DMS153 (cell line): ENCODE data around the gene RNF208.
A peak's percentile ranks its signal among the peaks of the same experiment; 100 is the strongest.
"Not testable (repeated sequence)": the region's sequence is repeated elsewhere in the genome, so short reads cannot be mapped to it uniquely, and the experiment has no call there.

Source experiments
- DNase-seq: peaks from one replicate; lab custom pipeline; 2025; lab: John Stamatoyannopoulos, UW

Gene RNF208

GRCh38 chr9:137240318-137240840, 18.3 kb upstream of the RNF208 start:
- peak; percentile 37 for DNase-seq

GRCh38 chr9:137239541-137240200, 17.6 kb upstream of the RNF208 start:
- DNase-seq = not testable (repeated sequence)

DNA sequence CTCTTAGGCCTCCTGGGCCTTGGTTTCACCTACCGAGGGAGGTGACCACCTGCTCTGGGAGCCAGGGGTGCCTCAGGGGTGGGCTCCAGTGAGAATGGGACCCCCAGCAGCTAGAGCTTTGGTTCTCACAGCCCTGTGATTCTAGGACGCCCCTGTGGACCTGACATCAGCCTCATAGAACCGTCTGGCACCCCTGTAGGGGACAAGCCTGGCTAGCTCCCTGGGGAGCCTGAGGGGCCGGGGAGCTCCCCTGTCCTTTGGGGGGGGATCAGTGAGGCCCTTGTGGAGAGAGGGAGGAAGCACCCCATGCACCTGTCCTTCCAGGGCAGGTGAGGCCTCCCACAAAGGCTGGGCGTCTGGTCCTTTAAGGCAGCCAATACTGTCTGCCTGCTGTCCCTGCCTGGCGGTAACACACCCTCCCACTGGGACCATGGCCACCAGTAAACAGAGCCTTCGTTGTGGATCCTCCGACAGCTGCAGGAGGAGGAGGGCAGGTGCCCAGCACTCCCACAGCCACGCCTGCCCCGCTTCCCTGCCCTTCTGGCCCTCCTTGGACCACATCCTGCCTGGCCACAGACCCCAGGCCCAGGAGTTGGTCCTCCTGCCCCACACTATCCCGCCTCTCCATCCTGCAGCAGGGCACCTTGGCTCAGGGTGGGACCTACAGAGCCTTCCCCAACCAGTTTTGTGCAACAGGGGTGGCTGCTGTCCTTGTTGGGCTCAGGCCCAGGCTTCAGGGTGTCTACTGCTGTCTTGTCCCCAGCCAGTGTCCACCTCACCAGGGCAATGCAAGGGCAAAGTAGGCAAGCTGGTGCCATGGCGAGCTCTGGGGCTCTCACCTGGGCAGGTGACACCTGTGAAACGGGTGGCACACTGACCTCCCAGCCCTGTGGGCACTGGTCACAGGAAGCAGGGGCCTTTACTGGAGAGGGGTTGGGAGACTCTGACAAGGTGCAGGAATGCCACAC, 16.0 kb upstream of the RNF208 start:
- peak; percentile 81 for DNase-seq

- no peak for DNase-seq
Measured at GRCh38 chr9:137236936-137237421, 14.9 kb upstream of the RNF208 start.

DNA sequence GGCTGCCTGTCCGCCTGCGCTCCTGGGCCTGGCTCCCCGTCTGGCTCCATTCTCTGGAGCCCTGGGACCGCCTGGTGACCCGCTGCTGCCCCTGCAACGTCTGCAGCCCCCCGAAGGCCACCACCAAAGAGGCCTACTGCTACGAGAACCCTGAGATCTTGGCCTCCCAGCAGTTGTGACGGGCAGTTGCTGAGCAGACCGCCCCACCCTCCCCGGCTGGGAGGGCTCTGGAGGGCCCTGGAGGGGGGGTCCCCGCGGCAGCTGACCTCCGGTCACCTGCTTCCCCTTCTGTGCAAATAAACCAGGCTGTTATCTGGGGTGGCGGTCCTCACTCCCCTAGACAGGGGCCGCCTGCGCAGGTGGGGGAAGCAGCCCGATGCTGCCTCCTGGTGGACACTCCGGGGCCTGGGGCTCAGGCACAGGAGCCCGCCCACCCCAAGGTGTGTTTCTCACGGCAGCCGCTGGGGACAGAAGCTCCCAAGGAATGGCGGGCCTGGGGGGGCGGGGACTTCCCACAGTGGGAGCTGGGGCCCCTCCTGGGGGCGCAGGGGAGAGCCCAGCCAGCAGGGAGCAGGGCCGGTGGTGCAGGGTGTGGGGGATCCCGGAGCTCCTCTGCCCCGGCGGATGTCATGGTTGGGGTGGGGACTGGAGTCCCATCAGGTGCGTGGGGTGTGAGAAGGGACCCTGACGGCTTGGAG, 14.3 kb upstream of the RNF208 start:
- peak; percentile 59 for DNase-seq

GRCh38 chr9:137235424-137236237, 13.6 kb upstream of the RNF208 start:
- no peak for DNase-seq

DNA sequence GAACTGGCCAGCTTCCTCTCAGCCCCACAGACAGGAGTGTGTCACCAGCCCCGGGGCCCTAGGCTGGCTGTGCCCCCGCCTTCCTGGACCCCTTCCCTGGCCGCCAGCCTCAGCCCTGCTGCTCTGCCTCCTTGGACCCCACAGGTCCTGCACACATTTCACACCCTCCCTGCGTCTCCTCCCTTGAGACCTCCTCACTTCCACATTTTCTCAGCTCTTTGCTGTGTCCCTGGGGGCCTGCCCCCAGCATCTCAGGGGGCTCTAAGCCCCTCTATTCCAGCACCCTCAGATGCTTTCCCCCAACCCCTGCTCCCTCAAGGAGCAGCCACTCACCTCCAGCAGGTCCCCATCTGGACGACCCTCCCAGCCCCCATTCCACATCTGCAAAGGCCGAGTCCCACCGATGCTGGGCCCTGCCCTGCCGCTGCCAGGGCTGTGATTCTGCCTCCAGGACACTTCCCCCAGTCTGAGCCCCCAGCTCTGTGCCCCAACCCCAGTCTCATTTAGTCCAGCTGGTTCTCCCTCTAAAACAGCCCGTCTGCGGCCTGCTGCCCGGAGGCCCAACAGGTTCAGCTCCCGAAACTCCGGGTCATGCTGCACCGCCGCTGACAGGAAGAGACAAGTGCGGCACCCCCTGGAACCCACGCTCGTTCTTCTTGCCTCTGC, 12.9 kb upstream of the RNF208 start:
- no peak for DNase-seq

DNA sequence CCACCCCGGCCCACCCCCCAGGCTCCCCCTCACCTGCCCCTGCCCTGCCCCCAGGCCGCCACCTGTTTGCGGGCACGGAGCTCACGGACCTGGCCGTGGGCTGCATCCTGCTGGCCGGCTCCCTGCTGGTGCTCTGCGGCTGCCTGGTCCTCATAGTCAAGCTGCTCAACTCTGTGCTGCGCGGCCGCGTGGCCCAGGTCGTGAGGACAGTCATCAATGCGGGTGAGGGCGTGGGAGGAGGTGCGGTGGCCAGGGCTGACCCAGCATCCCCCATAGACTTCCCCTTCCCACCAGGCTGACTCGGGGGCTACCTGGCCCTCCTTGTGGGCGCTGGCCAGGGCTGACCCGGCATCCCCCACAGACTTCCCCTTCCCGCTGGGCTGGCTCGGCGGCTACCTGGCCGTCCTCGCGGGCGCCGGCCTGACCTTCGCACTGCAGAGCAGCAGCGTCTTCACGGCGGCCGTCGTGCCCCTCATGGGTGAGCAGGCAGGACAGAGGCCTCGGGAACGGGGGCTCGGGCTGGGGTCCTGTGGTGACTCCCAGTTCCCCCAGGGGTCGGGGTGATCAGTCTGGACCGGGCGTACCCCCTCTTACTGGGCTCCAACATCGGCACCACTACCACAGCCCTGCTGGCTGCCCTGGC, 12.1 kb upstream of the RNF208 start:
- no peak for DNase-seq

DNA sequence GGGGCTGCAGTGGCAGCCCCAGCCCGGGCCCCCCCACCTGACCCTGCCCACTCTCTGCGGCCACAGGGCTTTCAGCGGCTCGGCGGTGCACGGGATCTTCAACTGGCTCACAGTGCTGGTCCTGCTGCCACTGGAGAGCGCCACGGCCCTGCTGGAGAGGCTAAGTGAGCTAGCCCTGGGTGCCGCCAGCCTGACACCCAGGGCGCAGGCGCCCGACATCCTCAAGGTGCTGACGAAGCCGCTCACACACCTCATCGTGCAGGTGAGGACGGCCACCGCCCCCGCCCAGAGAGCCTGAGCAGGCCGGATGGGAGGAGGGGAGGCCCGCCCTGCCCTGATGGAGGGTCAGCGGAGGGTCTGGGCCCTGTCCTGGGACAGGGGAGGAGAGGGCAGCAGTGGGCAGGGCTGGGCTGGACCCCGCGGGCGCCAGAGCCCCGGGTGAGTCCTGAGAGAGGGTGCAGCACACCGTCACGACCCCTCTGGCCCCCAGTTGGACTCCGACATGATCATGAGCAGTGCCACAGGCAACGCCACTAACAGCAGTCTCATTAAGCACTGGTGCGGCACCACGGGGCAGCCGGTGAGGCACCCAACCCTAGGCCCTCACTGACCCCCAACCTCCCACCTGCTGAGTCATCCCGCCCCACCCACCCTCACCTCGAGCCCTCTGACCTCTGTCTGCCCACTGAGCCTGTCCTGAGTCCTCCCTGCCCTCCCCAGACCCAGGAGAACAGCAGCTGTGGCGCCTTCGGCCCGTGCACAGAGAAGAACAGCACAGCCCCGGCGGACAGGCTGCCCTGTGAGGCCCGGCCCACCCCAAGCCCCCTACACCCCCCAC, 11.3 kb upstream of the RNF208 start:
- DNase-seq = peak; percentile 74

DNA sequence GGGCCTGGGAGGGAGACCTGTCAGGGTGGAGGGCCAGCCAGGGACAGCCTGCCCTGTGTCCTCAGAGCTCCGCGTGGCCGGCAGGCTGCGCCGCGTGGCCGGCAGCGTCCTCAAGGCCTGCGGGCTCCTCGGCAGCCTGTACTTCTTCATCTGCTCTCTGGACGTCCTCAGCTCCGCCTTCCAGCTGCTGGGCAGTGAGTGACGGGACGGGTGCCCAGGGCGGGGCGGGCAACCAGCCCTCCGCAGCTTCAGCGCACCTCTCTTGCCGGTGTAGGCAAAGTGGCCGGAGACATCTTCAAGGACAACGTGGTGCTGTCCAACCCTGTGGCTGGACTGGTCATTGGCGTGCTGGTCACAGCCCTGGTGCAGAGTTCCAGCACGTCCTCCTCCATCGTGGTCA, 10.5 kb upstream of the RNF208 start:
- DNase-seq = no peak

GRCh38 chr9:137232101-137232500, 10.1 kb upstream of the RNF208 start:
- no peak for DNase-seq

DNA sequence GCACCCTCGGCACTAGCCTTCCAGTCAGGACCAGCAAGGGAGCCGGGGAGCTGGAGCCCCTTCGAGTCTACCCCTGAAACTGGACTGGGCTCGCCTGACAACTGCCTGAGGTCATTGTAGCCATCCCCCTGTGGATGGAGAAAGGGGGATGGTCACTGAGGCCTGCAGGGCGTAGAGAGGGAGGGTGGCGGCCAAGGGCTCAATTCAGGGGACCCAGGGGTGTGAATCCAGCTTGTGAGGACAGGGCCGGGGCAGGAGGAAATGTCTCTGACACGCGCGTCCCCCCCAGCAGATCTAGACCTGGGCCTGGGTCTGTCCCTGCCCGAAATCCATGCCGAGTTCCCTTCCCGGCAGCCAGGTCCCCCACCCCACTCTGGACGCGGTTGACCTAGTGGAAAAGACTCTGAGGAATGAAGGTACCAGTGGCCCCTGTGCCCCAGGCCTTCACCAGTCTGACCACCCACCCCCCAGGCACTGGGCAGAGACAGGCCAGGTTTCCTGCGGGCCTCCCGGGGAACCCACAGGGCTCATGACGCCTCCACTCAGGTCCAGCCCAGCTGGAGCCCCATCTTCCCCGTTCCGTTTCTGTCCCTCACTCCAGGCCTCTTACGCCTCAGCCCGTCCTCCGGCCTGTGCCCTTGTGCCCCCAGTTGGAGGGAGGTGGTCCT, 9.5 kb upstream of the RNF208 start:
- no peak for DNase-seq

DNA sequence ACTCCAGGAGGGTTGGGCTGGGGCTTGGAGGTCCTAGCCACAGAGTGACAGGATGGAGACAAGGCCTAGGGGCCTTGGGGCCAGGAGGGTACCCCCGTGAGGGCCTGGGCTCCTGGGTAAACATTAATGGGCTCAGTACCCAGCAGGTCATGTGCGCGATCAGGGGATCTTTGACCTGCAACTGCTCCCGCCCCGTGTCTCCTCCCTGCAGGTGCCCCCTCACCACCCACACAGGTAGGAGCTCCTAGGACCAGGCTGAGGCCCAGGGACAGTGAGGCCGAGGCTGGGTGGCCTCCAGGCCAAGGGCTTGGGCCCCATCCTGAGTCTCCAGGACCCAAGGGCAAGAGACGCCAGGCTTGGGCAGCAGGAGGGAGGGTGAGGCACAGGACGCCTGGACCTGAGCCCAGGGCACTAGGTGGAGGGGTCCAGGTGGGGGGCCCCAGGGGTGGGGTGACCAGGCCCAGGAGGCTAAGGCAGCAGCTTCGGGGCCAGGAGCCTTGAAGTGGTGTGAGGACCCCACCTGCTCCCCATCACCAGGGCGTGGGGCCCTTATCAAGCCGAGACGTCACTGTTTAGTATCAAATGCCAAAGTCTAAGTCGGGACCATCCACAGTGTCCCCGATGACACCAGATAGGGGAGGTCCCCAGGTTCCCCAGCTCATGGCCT, 8.8 kb upstream of the RNF208 start, which contains the start of gene SLC34A3:
Gene SLC34A3 (plus strand): TSS at position 197 of the 667 bp plus-strand sequence. CDS start 802 bp downstream, outside the sequence.
- no peak for DNase-seq

DNA sequence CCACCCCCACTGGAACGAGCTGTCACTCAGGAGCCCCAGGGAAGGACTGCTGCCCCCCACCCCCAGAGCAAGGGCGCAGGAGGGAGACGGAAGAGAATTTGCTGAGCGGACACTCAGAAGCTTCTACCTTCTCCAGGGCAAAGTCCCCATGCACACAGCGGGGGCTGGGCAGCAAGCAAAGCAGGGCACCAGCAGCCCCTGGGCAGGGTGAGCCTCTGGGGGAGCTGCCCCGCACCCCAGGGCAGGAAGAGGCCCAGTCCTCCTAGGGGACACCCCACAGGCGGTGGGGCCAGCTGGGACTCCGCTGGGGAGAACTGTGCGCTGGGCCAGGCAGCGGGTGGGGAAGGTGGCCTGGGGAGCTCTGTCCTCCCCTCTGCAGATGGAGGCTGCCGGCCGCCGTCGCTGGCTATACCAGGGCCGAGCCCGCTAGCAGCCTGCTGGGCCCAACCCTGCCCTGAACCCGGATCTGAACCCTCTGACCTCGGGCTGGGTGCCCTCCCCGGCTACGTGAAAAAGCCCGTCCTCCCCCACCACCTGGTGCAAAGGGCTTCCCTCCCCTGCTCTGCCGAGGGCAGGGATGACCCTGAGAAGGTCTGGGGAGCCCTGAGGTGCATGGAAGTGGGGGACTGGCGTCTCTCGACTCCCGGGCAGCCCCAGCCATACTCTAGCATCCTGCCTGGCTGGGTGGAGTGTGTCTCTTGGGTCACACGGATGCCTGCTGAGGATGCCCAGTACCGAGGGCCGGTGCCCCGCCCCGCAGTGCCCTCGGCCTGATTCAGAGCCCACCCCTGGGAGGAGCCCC, 8.1 kb upstream of the RNF208 start:
- DNase-seq = no peak

GRCh38 chr9:137228968-137229896, 7.2 kb upstream of the RNF208 start:
- no peak for DNase-seq

DNA sequence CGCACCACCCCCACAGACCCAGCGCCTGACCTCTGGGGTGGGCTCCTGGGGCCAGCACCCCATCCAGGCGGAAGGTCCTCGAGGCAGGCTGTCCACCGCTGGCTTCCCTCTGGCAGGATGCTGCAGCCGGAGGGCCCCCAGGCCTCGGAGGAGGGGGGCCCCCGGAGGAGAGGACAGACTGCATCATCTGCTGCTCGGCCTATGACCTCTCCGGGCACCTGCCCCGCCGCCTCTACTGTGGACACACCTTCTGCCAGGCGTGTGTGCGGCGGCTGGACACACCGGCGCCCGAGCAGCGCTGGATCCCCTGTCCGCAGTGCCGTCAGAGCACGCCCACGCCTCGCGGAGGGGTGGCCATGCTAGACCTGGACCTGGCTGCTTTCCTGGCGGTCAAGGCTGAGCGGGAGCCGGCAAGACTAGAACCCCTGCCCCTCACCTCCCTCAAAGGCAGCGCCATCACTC, 6.5 kb upstream of the RNF208 start:
- no peak for DNase-seq
